Activated naive CD8-positive, alpha-beta T cell treated with anti-CD3 and anti-CD28 coated beads, Interleukin-2, amount 50 U/mL, for 24 hours (primary cell): ENCODE results near the gene FOXP1.

Experiments used
- ATAC-seq: fragments of 150-1000 bp; cut with Tn5 transposase; one replicate; pipeline ENCODE4 v1.10.0; 2021
- DNase-seq: peaks from one replicate; pipeline ENCODE4 v3.0.0; 2021
- H3K27ac Mint-ChIP-seq: one replicate; pipeline ENCODE4 v1.8.0; 2021; ENCODE audit warnings: mild to moderate bottlenecking, mixed read lengths
- H3K27me3 Mint-ChIP-seq: one replicate; pipeline ENCODE4 v1.8.0; 2021; ENCODE audit warnings: mixed read lengths
- H3K36me3 Mint-ChIP-seq: one replicate; pipeline ENCODE4 v1.8.0; 2021; ENCODE audit warnings: low read depth, mixed read lengths
- H3K4me1 Mint-ChIP-seq: one replicate; pipeline ENCODE4 v1.8.0; 2021; ENCODE audit warnings: mixed read lengths
- H3K4me3 Mint-ChIP-seq: one replicate; pipeline ENCODE4 v1.8.0; 2021; ENCODE audit warnings: mild to moderate bottlenecking, moderate library complexity, mixed read lengths
- H3K9me3 Mint-ChIP-seq: one replicate; pipeline ENCODE4 v1.8.0; 2021; ENCODE audit warnings: mixed read lengths

FOXP1 gene

GRCh38 chr3:71415681-71416122, 167.8 kb downstream of the FOXP1 start:
- ATAC-seq (no peak), DNase-seq (no peak)
- peaks cover 88% of the 10 kb centered on the region for H3K4me1 Mint-ChIP-seq

GRCh38 chr3:71414189-71414927, 169.2 kb downstream of the FOXP1 start:
- Mint-ChIP-seq H3K4me3 (no peak overlapping the region), H3K36me3 (no peaks in the 10 kb centered on the region), H3K9me3 (no peaks in the 10 kb centered on the region), H3K27me3 (no peaks in the 10 kb centered on the region), H3K4me1 (peaks cover 88% of the 10 kb centered on the region), H3K27ac (peak overlapping the region; percentile 52)
- DNase-seq (no peak), ATAC-seq (no peak)

More at GRCh38 chr3:71415681-71416122, 167.8 kb downstream of the FOXP1 start:
- H3K4me3 Mint-ChIP-seq: peak overlapping the region; percentile 67
- H3K27me3 Mint-ChIP-seq: no peaks in the 10 kb centered on the region
- H3K36me3 Mint-ChIP-seq: no peaks in the 10 kb centered on the region
- H3K27ac Mint-ChIP-seq: peak overlapping the region; percentile 88
- no peaks in the 10 kb centered on the region for H3K9me3 Mint-ChIP-seq

DNA sequence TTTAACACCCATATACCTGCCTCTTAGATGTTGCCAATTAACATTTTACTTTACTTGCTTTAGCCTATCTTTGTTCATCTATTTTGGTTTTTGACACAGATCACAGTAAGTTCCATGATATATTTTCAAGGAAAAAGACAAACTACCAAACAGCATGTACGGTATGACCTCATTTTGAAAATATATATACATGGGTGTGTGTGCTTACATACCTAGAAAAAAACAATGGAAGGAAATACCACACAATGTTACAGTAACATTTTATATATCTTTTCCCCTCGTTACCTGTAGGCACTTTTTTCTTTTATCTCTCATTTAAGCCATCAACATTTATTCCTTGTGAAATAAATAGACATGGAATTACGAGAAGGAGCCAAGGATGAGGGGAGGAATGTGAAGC, 170.0 kb downstream of the FOXP1 start:
- no peak for ATAC-seq
- peaks cover 88% of the 10 kb centered on the region for H3K4me1 Mint-ChIP-seq
- H3K27me3 Mint-ChIP-seq: no peaks in the 10 kb centered on the region
- H3K4me3 Mint-ChIP-seq: no peak overlapping the region
- DNase-seq: no peak
- H3K36me3 Mint-ChIP-seq: no peaks in the 10 kb centered on the region
- H3K27ac Mint-ChIP-seq: no peak overlapping the region
- no peaks in the 10 kb centered on the region for H3K9me3 Mint-ChIP-seq

DNA sequence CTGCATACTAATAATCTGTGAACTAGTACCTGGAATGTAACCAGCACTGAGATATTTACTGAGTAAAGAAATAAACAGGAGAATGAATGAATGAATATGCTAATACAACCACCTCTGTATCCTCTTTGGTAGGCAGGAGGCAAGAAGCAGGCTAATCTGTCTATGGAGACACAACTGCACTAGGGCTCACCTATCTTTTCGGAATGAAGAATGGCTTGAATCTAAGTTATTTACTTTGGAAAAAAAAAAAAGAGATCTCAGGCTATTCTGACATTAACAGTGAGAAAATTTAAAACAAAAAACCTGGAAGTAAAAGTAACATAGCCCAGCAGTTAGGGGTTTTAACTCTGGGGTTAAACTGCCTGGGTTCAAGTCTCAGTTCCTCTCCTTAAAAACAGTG, 174.2 kb downstream of the FOXP1 start:
- Mint-ChIP-seq H3K36me3 (peaks cover 3% of the 10 kb centered on the region), H3K4me3 (no peak overlapping the region), H3K27ac (no peak overlapping the region), H3K27me3 (no peaks in the 10 kb centered on the region), H3K4me1 (peaks cover 72% of the 10 kb centered on the region), H3K9me3 (no peaks in the 10 kb centered on the region)
- no peak for DNase-seq
- ATAC-seq: no peak

DNA sequence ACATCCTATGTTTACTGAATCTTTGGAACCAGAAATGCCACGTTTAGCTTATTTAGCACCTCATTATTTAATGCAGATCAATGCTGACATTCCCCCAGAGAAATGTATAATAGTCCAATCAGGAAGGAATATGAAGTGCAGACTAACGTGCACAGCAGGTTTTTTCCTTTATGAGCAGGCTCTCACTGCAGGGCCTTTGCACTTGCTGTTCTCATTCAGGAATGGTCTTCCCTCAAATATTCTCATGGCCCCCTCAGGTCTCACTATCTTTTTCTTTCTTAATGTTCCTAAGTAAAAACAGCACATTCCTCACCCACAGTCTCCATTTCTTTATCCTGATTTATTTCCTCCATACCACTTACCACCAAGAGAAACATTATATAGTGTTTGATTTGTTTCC, 174.6 kb downstream of the FOXP1 start:
- Mint-ChIP-seq H3K36me3 (peaks cover 3% of the 10 kb centered on the region), H3K27ac (no peak overlapping the region), H3K4me1 (peaks cover 69% of the 10 kb centered on the region), H3K4me3 (no peak overlapping the region), H3K9me3 (no peaks in the 10 kb centered on the region), H3K27me3 (no peaks in the 10 kb centered on the region)
- ATAC-seq (no peak), DNase-seq (no peak)

GRCh38 chr3:71407823-71408222, 175.7 kb downstream of the FOXP1 start:
- Mint-ChIP-seq H3K4me3 (no peak overlapping the region), H3K4me1 (peaks cover 70% of the 10 kb centered on the region), H3K27me3 (no peaks in the 10 kb centered on the region), H3K27ac (peak overlapping the region; percentile 40), H3K9me3 (no peaks in the 10 kb centered on the region), H3K36me3 (peaks cover 6% of the 10 kb centered on the region)
- DNase-seq (no peak), ATAC-seq (no peak)

- ATAC-seq: no peak
- H3K9me3 Mint-ChIP-seq: no peaks in the 10 kb centered on the region
- H3K4me3 Mint-ChIP-seq: no peak overlapping the region
- DNase-seq: no peak
- no peaks in the 10 kb centered on the region for H3K27me3 Mint-ChIP-seq
- peaks cover 6% of the 10 kb centered on the region for H3K36me3 Mint-ChIP-seq
- peaks cover 70% of the 10 kb centered on the region for H3K4me1 Mint-ChIP-seq
- H3K27ac Mint-ChIP-seq: peak overlapping the region; percentile 37
Measured at GRCh38 chr3:71406972-71407810, 176.3 kb downstream of the FOXP1 start.

DNA sequence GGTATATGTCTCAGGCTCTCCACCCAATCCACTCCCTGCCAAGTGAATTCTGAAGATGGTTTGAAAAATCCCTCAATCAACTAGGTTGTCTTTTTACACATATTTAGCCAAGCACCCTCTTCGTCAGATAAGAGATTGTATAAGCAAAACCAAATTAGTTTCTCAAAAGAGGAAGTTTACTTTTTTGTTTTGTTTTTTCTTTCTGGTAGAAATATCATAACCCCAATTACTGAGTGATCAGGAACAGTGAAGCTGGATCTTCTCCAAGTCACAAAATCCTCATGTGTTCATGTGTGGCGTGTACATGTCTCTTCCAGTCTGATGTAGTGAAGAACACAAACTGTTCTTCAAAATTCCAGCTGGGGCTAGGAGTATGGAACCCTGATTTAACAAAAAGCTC, 180.6 kb downstream of the FOXP1 start:
- ATAC-seq: no peak
- Mint-ChIP-seq H3K4me1 (peaks cover 82% of the 10 kb centered on the region), H3K27me3 (no peaks in the 10 kb centered on the region), H3K4me3 (no peak overlapping the region), H3K9me3 (no peaks in the 10 kb centered on the region), H3K36me3 (peaks cover 6% of the 10 kb centered on the region), H3K27ac (peak overlapping the region; percentile 78)
- no peak for DNase-seq

DNA sequence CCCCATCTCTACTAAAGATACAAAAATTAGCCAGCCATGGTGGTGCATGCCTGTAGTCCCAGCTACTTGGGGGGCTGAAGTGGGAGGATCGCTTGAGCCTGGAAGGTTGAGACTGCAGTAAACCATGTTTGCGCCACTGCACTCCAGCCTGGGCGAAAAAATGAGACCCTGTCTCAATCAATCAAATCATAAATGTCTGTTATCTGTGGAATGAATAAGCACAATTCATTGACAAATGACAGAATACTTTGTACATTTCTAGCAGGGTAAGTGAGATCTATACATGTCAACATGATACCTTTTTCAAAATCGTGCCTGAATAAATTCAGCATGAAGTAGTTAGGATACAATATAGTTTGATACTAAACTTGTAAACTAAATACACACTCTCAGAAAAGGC, 181.2 kb downstream of the FOXP1 start:
- no peaks in the 10 kb centered on the region for H3K27me3 Mint-ChIP-seq
- peaks cover 6% of the 10 kb centered on the region for H3K36me3 Mint-ChIP-seq
- DNase-seq (no peak), ATAC-seq (no peak)
- H3K4me3 Mint-ChIP-seq: no peak overlapping the region
- no peaks in the 10 kb centered on the region for H3K9me3 Mint-ChIP-seq
- peak overlapping the region; percentile 78 for H3K27ac Mint-ChIP-seq
- H3K4me1 Mint-ChIP-seq: peaks cover 83% of the 10 kb centered on the region

GRCh38 chr3:71401695-71402231, 181.8 kb downstream of the FOXP1 start:
- no peak for ATAC-seq
- Mint-ChIP-seq H3K4me3 (no peak overlapping the region), H3K27ac (peak overlapping the region; percentile 78)

DNA sequence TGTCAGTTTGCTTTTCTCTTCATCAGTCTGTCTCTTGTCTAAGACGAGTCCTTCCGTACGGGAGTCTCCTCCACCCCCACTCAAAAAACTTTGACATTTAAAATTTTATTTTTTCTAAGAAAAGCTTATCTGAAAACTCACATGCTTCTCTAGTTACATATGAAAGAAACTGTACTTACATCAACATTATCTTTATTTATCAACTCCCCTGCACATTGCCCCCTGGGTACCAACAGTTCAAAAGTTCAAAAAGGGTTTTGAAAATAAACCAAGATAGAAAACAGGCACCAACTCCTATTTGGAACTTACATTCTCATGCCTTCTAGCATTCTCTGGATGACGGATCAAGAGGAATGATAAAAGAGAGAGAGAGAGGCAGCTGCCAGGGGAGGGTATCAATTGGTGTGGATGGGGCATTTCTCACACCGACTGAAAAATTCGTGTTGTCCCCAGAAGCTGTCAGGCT, 182.5 kb downstream of the FOXP1 start:
- H3K4me1 Mint-ChIP-seq: peaks cover 85% of the 10 kb centered on the region
- DNase-seq (no peak), ATAC-seq (no peak)
- H3K27ac Mint-ChIP-seq: peak overlapping the region; percentile 78
- H3K4me3 Mint-ChIP-seq: peak overlapping the region; percentile 61
- H3K36me3 Mint-ChIP-seq: peaks cover 5% of the 10 kb centered on the region
- H3K9me3 Mint-ChIP-seq: no peaks in the 10 kb centered on the region
- H3K27me3 Mint-ChIP-seq: no peaks in the 10 kb centered on the region

More at GRCh38 chr3:71401695-71402231, 181.8 kb downstream of the FOXP1 start:
- Mint-ChIP-seq H3K27me3 (no peaks in the 10 kb centered on the region), H3K4me1 (peaks cover 84% of the 10 kb centered on the region), H3K36me3 (peaks cover 6% of the 10 kb centered on the region), H3K9me3 (no peaks in the 10 kb centered on the region)
- DNase-seq: no peak

DNA sequence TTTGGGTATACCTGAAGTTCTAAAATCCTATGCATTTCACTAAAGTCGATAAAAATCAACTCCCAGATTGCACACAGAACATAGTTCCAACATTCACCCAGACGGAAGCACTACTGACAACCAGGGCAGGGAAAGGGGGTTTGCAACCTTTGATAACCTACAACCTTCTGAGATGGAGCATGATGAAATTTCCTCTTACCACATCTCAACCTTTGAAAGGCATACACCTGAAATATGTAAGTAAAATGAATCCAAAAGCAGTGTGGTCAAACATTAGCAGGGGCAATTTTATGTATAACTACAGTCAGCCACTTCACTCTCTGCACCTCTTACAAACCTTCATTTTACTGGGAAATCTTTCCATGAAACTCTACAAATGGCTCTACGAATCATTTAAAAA, 184.1 kb downstream of the FOXP1 start:
- peak overlapping the region; percentile 57 for H3K27ac Mint-ChIP-seq
- no peak for ATAC-seq
- peak overlapping the region; percentile 42 for H3K4me3 Mint-ChIP-seq
- peaks cover 3% of the 10 kb centered on the region for H3K36me3 Mint-ChIP-seq
- peaks cover 86% of the 10 kb centered on the region for H3K4me1 Mint-ChIP-seq
- no peaks in the 10 kb centered on the region for H3K9me3 Mint-ChIP-seq
- no peak for DNase-seq
- no peaks in the 10 kb centered on the region for H3K27me3 Mint-ChIP-seq

DNA sequence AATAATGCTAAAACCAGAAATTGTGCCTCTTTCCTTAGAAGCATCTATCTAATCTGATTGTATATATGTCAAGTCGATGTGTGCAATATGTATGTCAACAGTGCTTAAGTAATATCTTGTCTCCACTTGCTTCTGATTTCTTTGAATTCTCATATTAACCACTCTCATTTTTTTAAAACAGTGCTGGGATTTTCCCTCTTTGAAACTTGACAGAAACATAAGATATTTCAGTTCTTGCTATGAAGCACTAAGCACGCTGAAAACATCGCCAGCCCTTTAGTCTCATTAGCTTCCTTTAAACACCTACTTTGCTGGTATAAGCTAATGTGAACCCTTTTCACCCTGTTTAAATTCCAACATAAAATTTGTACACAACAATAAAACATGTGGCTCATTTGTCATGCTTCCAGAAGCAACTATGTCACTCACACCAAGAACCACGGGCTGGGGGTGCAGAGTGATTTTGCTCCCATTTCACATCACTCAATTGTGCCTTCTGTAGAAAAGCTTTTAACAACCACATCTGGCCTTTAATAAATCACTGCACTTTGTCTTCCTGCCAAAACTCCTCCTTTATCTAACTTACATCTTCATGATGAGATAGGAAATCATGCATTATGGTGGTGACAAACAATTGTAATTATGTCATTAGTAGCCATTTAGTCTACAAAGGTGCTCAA, 185.2 kb downstream of the FOXP1 start:
- H3K27me3 Mint-ChIP-seq: no peaks in the 10 kb centered on the region
- peak; percentile 45 for DNase-seq
- H3K4me3 Mint-ChIP-seq: peak overlapping the region; percentile 69
- H3K36me3 Mint-ChIP-seq: peaks cover 3% of the 10 kb centered on the region
- ATAC-seq: peak; percentile 65
- peak overlapping the region; percentile 78 for H3K27ac Mint-ChIP-seq
- H3K4me1 Mint-ChIP-seq: peaks cover 89% of the 10 kb centered on the region
- peaks cover 5% of the 10 kb centered on the region for H3K9me3 Mint-ChIP-seq

- H3K27ac Mint-ChIP-seq: peak overlapping the region; percentile 78
- H3K9me3 Mint-ChIP-seq: peaks cover 5% of the 10 kb centered on the region
- no peak for ATAC-seq
- peaks cover 86% of the 10 kb centered on the region for H3K4me1 Mint-ChIP-seq
- DNase-seq: no peak
- no peaks in the 10 kb centered on the region for H3K27me3 Mint-ChIP-seq
- peaks cover 3% of the 10 kb centered on the region for H3K36me3 Mint-ChIP-seq
- peak overlapping the region; percentile 69 for H3K4me3 Mint-ChIP-seq
Measured at GRCh38 chr3:71397726-71398125, 185.8 kb downstream of the FOXP1 start.
